Lung (tissue), 12 donors: ENCODE results near the gene ITGB3. TPM values are rescaled to one million over a fixed set of nuclear protein-coding genes. Genes with fewer than 3 reads are reported as not detected.

Experiments
- ATAC-seq: fragments of 200-7000 bp; cut with Tn5 transposase; one replicate; pipeline ENCODE4 v1.9.1; 2020; ENCODE audit warnings: moderate number of reproducible peaks; ENCODE audit not compliant: insufficient read depth, low FRiP score
- DNase-seq, 3 donors: peaks; one replicate each; pipeline ENCODE4 v3.0.0-alpha.2; 2013 to 2017
- H3K27ac ChIP-seq, 2 donors: one replicate each; pipeline ENCODE4 v1.5.1; 2013; ENCODE audit warnings: mild to moderate bottlenecking in 2 of 2, moderate library complexity in 2 of 2, control low read depth in 1 of 2, inconsistent platforms in 1 of 2, low read depth in 1 of 2, low read length in 1 of 2
- H3K27me3 ChIP-seq, 3 donors: one replicate each; pipeline ENCODE4 v1.5.1; 2013; ENCODE audit warnings: low read length in 2 of 3; ENCODE audit not compliant: control insufficient read depth in 3 of 3, insufficient read depth in 3 of 3
- H3K36me3 ChIP-seq, 4 donors: one replicate each; pipeline ENCODE4 v1.5.1; 2013; ENCODE audit warnings: low read length in 4 of 4, mild to moderate bottlenecking in 1 of 4, moderate library complexity in 1 of 4; ENCODE audit not compliant: control insufficient read depth in 4 of 4, insufficient read depth in 4 of 4
- H3K4me1 ChIP-seq, 5 donors: one replicate each; pipeline ENCODE4 v1.5.1; 2013; ENCODE audit warnings: low read length in 5 of 5, mild to moderate bottlenecking in 2 of 5, moderate library complexity in 1 of 5; ENCODE audit not compliant: control insufficient read depth in 5 of 5, insufficient read depth in 5 of 5
- H3K4me3 ChIP-seq: one replicate; pipeline ENCODE4 v1.5.1; 2013; ENCODE audit warnings: mild to moderate bottlenecking, control low read depth, moderate library complexity
- H3K9ac ChIP-seq, 2 donors: one replicate each; pipeline ENCODE4 v1.5.1; 2013; ENCODE audit warnings: low read length in 2 of 2, control low read depth in 1 of 2; ENCODE audit not compliant: insufficient read depth in 1 of 2
- H3K9me3 ChIP-seq, 4 donors: one replicate each; pipeline ENCODE4 v1.5.1; 2013; ENCODE audit warnings: low read length in 3 of 4, mild to moderate bottlenecking in 1 of 4, moderate library complexity in 1 of 4; ENCODE audit not compliant: control insufficient read depth in 4 of 4, insufficient read depth in 3 of 4
- WGBS, 2 donors: extraction: QIAGEN DNeasy Blood & Tissue Kit; methylation state at CpG; one replicate each; pipeline ENCODE4 v1.1.7; 2013; 5-methylcytosine and 5-hydroxymethylcytosine counted together
- polyA plus RNA-seq, 2 donors: library from polyadenylated mRNA; stranded (reverse); fragments of 200-250 nt; gene quantifications; one replicate each; pipeline ENCODE4 v1.2.1, GENCODE V29; 2013
- total RNA-seq, 2 donors: library from RNA; depleted of rRNA in 1 of 2; stranded (reverse); fragments of >200 nt in 1 of 2; gene quantifications; one replicate each; pipeline ENCODE4 v1.2.1, GENCODE V29; 2014 to 2021
- TF ChIP-seq, protein P1 (sequence below): IDR thresholded peaks from 2 replicates; pipeline ENCODE4 v1.5.1; 2012; ENCODE audit warnings: mild to moderate bottlenecking; ENCODE audit errors: control extremely low read depth, extremely low read depth
- donor health status: control.
- donor health status: control.
- donor health status: Bipolar disorder and iron deficiency.
- donor health status: healthy.
- donor health status: DM: yes; HTN: yes; CAD: no.

ITGB3 gene
- total and polyA plus RNA-seq, 4 donors, result 1.3 to 15.9 (median 7.7) TPM

DNA sequence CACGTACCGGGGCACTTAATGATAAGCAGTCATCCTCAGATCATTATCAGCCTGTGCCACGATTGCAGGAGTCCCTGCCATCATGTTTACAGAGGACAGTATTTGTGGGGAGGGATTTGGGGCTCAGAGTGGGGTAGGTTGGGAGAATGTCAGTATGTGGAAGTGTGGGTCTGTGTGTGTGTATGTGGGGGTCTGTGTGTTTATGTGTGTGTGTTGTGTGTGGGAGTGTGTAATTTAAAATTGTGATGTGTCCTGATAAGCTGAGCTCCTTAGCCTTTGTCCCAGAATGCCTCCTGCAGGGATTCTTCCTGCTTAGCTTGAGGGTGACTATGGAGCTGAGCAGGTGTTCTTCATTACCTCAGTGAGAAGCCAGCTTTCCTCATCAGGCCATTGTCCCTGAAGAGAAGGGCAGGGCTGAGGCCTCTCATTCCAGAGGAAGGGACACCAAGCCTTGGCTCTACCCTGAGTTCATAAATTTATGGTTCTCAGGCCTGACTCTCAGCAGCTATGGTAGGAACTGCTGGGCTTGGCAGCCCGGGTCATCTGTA, 56.6 kb downstream of the ITGB3 start:
- ATAC-seq (no peak), DNase-seq (no peak)
- peaks cover 0 to 5% (median 0%) of the 10 kb centered on the region in 5 donors for H3K4me1 ChIP-seq
- H3K4me3 ChIP-seq, result no peak overlapping the region
- H3K27ac ChIP-seq, result no peak overlapping the region
- H3K36me3 ChIP-seq, result no peaks in the 10 kb centered on the region
- H3K9ac ChIP-seq, result no peak overlapping the region
- H3K9me3 ChIP-seq, result no peaks in the 10 kb centered on the region
- WGBS, 2 donors, result 64 to 69% methylated on average over 4 of the region's 4 CpGs
- H3K27me3 ChIP-seq, result no peaks in the 10 kb centered on the region
- TF ChIP-seq, protein P1, sequence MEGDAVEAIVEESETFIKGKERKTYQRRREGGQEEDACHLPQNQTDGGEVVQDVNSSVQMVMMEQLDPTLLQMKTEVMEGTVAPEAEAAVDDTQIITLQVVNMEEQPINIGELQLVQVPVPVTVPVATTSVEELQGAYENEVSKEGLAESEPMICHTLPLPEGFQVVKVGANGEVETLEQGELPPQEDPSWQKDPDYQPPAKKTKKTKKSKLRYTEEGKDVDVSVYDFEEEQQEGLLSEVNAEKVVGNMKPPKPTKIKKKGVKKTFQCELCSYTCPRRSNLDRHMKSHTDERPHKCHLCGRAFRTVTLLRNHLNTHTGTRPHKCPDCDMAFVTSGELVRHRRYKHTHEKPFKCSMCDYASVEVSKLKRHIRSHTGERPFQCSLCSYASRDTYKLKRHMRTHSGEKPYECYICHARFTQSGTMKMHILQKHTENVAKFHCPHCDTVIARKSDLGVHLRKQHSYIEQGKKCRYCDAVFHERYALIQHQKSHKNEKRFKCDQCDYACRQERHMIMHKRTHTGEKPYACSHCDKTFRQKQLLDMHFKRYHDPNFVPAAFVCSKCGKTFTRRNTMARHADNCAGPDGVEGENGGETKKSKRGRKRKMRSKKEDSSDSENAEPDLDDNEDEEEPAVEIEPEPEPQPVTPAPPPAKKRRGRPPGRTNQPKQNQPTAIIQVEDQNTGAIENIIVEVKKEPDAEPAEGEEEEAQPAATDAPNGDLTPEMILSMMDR, result no peak

DNA sequence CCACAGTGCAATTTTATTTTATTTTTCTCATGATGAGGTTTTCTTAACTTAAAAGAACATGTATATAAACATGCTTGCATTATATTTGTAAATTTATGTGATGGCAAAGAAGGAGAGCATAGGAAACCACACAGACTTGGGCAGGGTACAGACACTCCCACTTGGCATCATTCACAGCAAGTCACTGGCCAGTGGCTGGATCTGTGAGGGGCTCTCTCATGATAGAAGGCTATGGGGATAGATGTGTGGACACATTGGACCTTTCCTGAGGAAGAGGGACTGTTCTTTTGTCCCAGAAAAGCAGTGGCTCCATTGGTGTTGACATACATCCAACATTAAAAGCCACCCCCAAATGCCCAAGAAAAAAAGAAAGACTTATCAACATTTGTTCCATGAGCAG, 57.8 kb downstream of the ITGB3 start:
- no peak for ATAC-seq
- no peak overlapping the region for H3K27ac ChIP-seq

DNA sequence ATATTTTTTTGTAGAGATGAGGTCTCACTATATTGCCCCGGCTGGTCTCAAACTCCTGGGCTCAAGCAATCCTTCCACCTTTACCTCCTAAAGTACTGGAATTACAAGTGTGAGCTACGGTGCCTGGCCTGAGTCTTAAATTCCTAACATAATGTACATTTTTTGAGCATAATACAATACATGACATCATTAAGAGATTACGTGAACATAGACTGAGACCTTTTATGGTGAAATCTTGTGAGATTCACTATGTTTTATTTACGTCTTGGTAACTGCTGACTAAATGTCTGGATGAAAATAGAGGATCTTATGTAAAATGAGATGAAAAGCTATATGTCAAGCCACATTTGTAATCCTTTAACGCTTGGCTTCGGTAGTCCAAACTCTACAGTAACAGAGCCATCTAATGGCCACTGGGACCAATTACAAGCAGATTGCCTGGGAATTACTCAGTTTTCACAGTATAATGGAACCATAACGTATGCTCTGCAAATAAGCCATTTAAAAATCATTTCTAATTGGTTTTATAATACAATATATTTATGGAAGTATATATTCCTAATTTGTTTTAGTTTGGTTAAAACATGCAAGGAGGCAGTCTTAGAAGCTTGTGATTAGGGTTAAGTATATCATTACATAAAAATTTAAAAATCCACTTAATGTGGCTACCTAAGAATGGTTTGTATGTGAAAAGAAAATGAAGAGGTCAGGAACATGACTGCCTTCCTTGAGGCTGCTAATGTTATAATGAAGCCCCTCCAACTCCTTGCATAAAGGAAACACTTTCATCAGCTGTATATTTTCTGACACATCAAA, 62.0 kb downstream of the ITGB3 start:
- DNase-seq, result peak; percentile 36 to 86 (median 82)

More for the DNA sequence above, 57.8 kb downstream of the ITGB3 start:
- peaks cover 0 to 3% (median 0%) of the 10 kb centered on the region in 5 donors for H3K4me1 ChIP-seq
- no peak for DNase-seq
- TF ChIP-seq, protein P1, result no peak
- H3K36me3 ChIP-seq, result no peaks in the 10 kb centered on the region
- H3K9me3 ChIP-seq, result no peaks in the 10 kb centered on the region
- no peaks in the 10 kb centered on the region for H3K27me3 ChIP-seq
- no peak overlapping the region for H3K9ac ChIP-seq
- H3K4me3 ChIP-seq, result no peak overlapping the region

More for the DNA sequence above, 62.0 kb downstream of the ITGB3 start:
- Histone ChIP-seq H3K27ac (no peak overlapping the region), H3K4me3 (no peak overlapping the region), H3K27me3 (no peaks in the 10 kb centered on the region), H3K9me3 (no peaks in the 10 kb centered on the region), H3K9ac (no peak overlapping the region), H3K4me1 (peaks cover 0 to 3% (median 0%) of the 10 kb centered on the region in 5 donors), H3K36me3 (no peaks in the 10 kb centered on the region)
- peak; percentile 47 for ATAC-seq
- TF ChIP-seq, protein P1, result peak; percentile 85
- WGBS, 2 donors, result 27 to 37% methylated on average over 7 of the region's 7 CpGs
